H1 (cell line): ENCODE results near the gene RASGRF1. TPM values are rescaled to one million over a fixed set of nuclear protein-coding genes. Genes with fewer than 3 reads are reported as not detected.

Experiments used
- CTCF ChIA-PET: fragments of 300-600 bp; sonication (Branson Sonifier 250); formaldehyde crosslinking; loops from one replicate; lab custom pipeline; 2021; ENCODE audit not compliant: partially characterized antibody; lab: Charles Lee
- POLR2A ChIA-PET: fragments of 300-600 bp; sonication (Branson Sonifier 250); formaldehyde crosslinking; loops from one replicate; lab custom pipeline; 2021; ENCODE audit warnings: inconsistent platforms; ENCODE audit not compliant: partially characterized antibody; lab: Charles Lee
- DNase-seq, 2 experiments: peaks; one replicate each; pipeline versions ENCODE4 v3.0.0 to v3.0.0-alpha.2; 2010 to 2022; ENCODE audit warnings: low spot score in 2 of 2, low read depth in 1 of 2, mixed read lengths in 1 of 2
- FAIRE-seq: peaks from 2 replicates; lab custom pipeline; 2011; peaks lifted over from hg19 to GRCh38; lab: Jason Lieb, UNC
- H2AFZ ChIP-seq: 2 replicates; pipeline ENCODE4 v1.8.1; 2012; ENCODE audit warnings: low read length, inconsistent platforms
- H2AK5ac ChIP-seq: 2 replicates; pipeline ENCODE4 v1.6.1; 2013; ENCODE audit warnings: low read depth, low read length
- H2BK120ac ChIP-seq: replicated peaks from 2 replicates; pipeline ENCODE3; 2013; ENCODE audit warnings: low read depth, low read length, inconsistent platforms
- H2BK12ac ChIP-seq: 2 replicates; pipeline ENCODE4 v1.6.1; 2013; ENCODE audit warnings: low read depth, low read length
- H2BK15ac ChIP-seq: 2 replicates; pipeline ENCODE4 v1.6.1; 2013; ENCODE audit warnings: low read length
- H2BK20ac ChIP-seq: 2 replicates; pipeline ENCODE4 v1.6.1; 2013; ENCODE audit warnings: low read length
- H2BK5ac ChIP-seq: 2 replicates; pipeline ENCODE4 v1.6.1; 2013; ENCODE audit warnings: low read depth, low read length
- H3K14ac ChIP-seq: 2 replicates; pipeline ENCODE4 v1.6.1; 2013; ENCODE audit warnings: inconsistent platforms; ENCODE audit not compliant: insufficient read length
- H3K18ac ChIP-seq: 2 replicates; pipeline ENCODE4 v1.6.1; 2013; ENCODE audit warnings: low read length; ENCODE audit errors: extremely low read depth
- H3K23ac ChIP-seq: 2 replicates; pipeline ENCODE4 v1.6.1; 2013; ENCODE audit warnings: inconsistent platforms; ENCODE audit not compliant: insufficient read length
- H3K23me2 ChIP-seq: 2 replicates; pipeline ENCODE4 v1.6.1; 2013; ENCODE audit warnings: low read depth, low read length
- H3K27ac ChIP-seq: 2 replicates; pipeline ENCODE4 v1.6.1; 2011; ENCODE audit warnings: low read depth, low read length, inconsistent platforms
- H3K27me3 ChIP-seq, 4 experiments: replicated peaks in 1 of 4; 1 replicate in 1 of 4; 2 replicates in 3 of 4; pipeline versions ENCODE4 v1.6.1 to v1.8.1; 2011 to 2013; ENCODE audit warnings: low read length in 3 of 4, mild to moderate bottlenecking in 3 of 4, inconsistent platforms in 2 of 4, mixed read lengths in 2 of 4, moderate library complexity in 1 of 4; ENCODE audit not compliant: control insufficient read depth in 3 of 4, insufficient read depth in 3 of 4; ENCODE audit errors: extremely low read depth in 1 of 4
- H3K36me3 ChIP-seq, 4 experiments: 2 replicates each; pipeline versions ENCODE4 v1.6.1 to v1.8.1; 2011 to 2013; ENCODE audit warnings: mild to moderate bottlenecking in 4 of 4, low read length in 3 of 4, moderate library complexity in 2 of 4, control low read depth in 1 of 4, inconsistent platforms in 1 of 4; ENCODE audit not compliant: insufficient read depth in 4 of 4, control insufficient read depth in 2 of 4
- H3K4ac ChIP-seq: replicated peaks from 2 replicates; pipeline ENCODE3; 2013; ENCODE audit warnings: low read length, low read depth, mixed read lengths, inconsistent platforms; ENCODE audit not compliant: insufficient read length
- H3K4me1 ChIP-seq, 4 experiments: replicated peaks in 1 of 4; 1 replicate in 1 of 4; 2 replicates in 3 of 4; pipeline versions ENCODE4 v1.6.1 to v1.8.1; 2011 to 2013; ENCODE audit warnings: low read length in 3 of 4, inconsistent platforms in 2 of 4, mixed read lengths in 1 of 4; ENCODE audit not compliant: insufficient read depth in 4 of 4, control insufficient read depth in 3 of 4
- H3K4me2 ChIP-seq, 2 experiments: 2 replicates each; pipeline versions ENCODE4 v1.6.1 to v1.8.1; 2011 to 2013; ENCODE audit warnings: low read depth in 2 of 2, low read length in 2 of 2, control low read depth in 1 of 2, inconsistent platforms in 1 of 2, mild to moderate bottlenecking in 1 of 2; ENCODE audit not compliant: insufficient read depth in 1 of 2
- H3K4me3 ChIP-seq, 4 experiments: fragments of 200-600, 300-600 bp in 1 of 4; sonication (generic), shearing (Covaris generic), sonication (Bioruptor Twin) in 1 of 4; 2 replicates each; pipeline versions ENCODE4 v1.5.1 to v1.8.1; 2011 to 2016; ENCODE audit warnings: low read length in 4 of 4, low read depth in 3 of 4, control low read depth in 2 of 4, inconsistent platforms in 2 of 4, mild to moderate bottlenecking in 2 of 4, mixed read lengths in 1 of 4, moderate library complexity in 1 of 4; ENCODE audit not compliant: insufficient read depth in 2 of 4; ENCODE audit errors: extremely low read depth in 1 of 4
- H3K56ac ChIP-seq: replicated peaks from 2 replicates; pipeline ENCODE3; 2013; ENCODE audit warnings: low read depth, mild to moderate bottlenecking, mixed read lengths, low read length, inconsistent platforms; ENCODE audit not compliant: insufficient read length
- H3K79me1 ChIP-seq: 2 replicates; pipeline ENCODE4 v1.6.1; 2013; ENCODE audit warnings: low read depth, low read length, control low read depth
- H3K79me2 ChIP-seq, 2 experiments: 2 replicates each; pipeline versions ENCODE4 v1.6.1 to v1.8.1; 2012 to 2013; ENCODE audit warnings: low read length in 2 of 2, mild to moderate bottlenecking in 2 of 2, inconsistent platforms in 1 of 2; ENCODE audit not compliant: insufficient read depth in 2 of 2, control insufficient read depth in 1 of 2
- H3K9ac ChIP-seq, 4 experiments: replicated peaks in 1 of 4; 1 replicate in 1 of 4; 2 replicates in 3 of 4; pipeline versions ENCODE4 v1.6.1 to v1.8.1; 2011 to 2013; ENCODE audit warnings: low read depth in 3 of 4, low read length in 3 of 4, control low read depth in 2 of 4, mild to moderate bottlenecking in 2 of 4, moderate library complexity in 2 of 4, inconsistent platforms in 1 of 4; ENCODE audit errors: extremely low read depth in 1 of 4
- H3K9me3 ChIP-seq, 2 experiments: 2 replicates each; pipeline versions ENCODE4 v1.6.1 to v1.8.1; 2012 to 2013; ENCODE audit warnings: mild to moderate bottlenecking in 2 of 2, moderate library complexity in 2 of 2, control low read depth in 1 of 2, inconsistent platforms in 1 of 2, low read depth in 1 of 2, low read length in 1 of 2, mixed read lengths in 1 of 2; ENCODE audit not compliant: insufficient read depth in 2 of 2
- H4K20me1 ChIP-seq, 2 experiments: replicated peaks in 1 of 2; 2 replicates each; pipeline versions ENCODE3 to v1.8.1; 2011 to 2013; ENCODE audit warnings: inconsistent platforms in 2 of 2, low read length in 2 of 2, mild to moderate bottlenecking in 1 of 2; ENCODE audit not compliant: insufficient read depth in 2 of 2, control insufficient read depth in 1 of 2
- H4K5ac ChIP-seq: 2 replicates; pipeline ENCODE4 v1.6.1; 2013; ENCODE audit warnings: low read length, low read depth, mixed read lengths, inconsistent platforms; ENCODE audit not compliant: insufficient read length
- H4K8ac ChIP-seq: 2 replicates; pipeline ENCODE4 v1.8.0; 2013; ENCODE audit warnings: mild to moderate bottlenecking, moderate library complexity, low read length, inconsistent platforms; ENCODE audit not compliant: insufficient read depth; ENCODE audit errors: extremely low read depth
- H4K91ac ChIP-seq: replicated peaks from 2 replicates; pipeline ENCODE3; 2013; ENCODE audit warnings: low read length, mixed read lengths, inconsistent platforms; ENCODE audit not compliant: insufficient read length
- CBX5 ChIP-seq: fragments of 300-800, 300-1000 bp; sonication (generic); IDR thresholded peaks from 2 replicates; pipeline ENCODE4 v1.7.1; 2016; ENCODE audit warnings: antibody characterized with exemption, low read length, low read depth
- GABPA ChIP-seq: IDR thresholded peaks from 2 replicates; pipeline ENCODE4 v1.6.1; 2011; ENCODE audit warnings: mild to moderate bottlenecking, low read length, moderate library complexity, borderline replicate concordance; ENCODE audit not compliant: insufficient read depth
- KDM5A ChIP-seq: fragments of 200-600 bp; IDR thresholded peaks from 2 replicates; pipeline ENCODE4 v1.7.1; 2012; ENCODE audit warnings: mild to moderate bottlenecking, low read length, inconsistent platforms, mixed read lengths
- MAFK ChIP-seq: IDR thresholded peaks from 2 replicates; pipeline ENCODE4 v1.6.1; 2012; ENCODE audit warnings: low read depth, mild to moderate bottlenecking, improper control_type of control experiment, low read length
- POLR2A ChIP-seq, 2 experiments: IDR thresholded peaks; 1 replicate in 1 of 2; 2 replicates in 1 of 2; pipeline ENCODE4 v1.6.1; 2011; ENCODE audit warnings: low read depth in 2 of 2, low read length in 2 of 2, mild to moderate bottlenecking in 2 of 2; ENCODE audit errors: control extremely low read depth in 1 of 2
- RBBP5 ChIP-seq: IDR thresholded peaks from 2 replicates; pipeline ENCODE4 v1.7.1; 2012; ENCODE audit warnings: low read depth, mild to moderate bottlenecking, inconsistent platforms, low read length, moderate library complexity, borderline replicate concordance
- RFX5 ChIP-seq: IDR thresholded peaks from 2 replicates; pipeline ENCODE4 v1.6.1; 2011; ENCODE audit warnings: low read depth, low read length, improper control_type of control experiment, borderline replicate concordance
- SP4 ChIP-seq: IDR thresholded peaks from 2 replicates; pipeline ENCODE4 v1.6.1; 2012; ENCODE audit warnings: low read length, inconsistent platforms
- TAF1 ChIP-seq: IDR thresholded peaks from 2 replicates; pipeline ENCODE4 v1.6.1; 2011; ENCODE audit warnings: mild to moderate bottlenecking, low read depth, low read length
- TBP ChIP-seq: IDR thresholded peaks from 2 replicates; pipeline ENCODE4 v1.6.1; 2011; ENCODE audit warnings: low read depth, low read length, improper control_type of control experiment
- WGBS, 2 experiments: shearing (Covaris generic) in 1 of 2; methylation state at CpG; one replicate each; pipeline versions ENCODE4 v1.1.6 to v1.1.7; 2013 to 2015; ENCODE audit warnings: low lambda C conversion rate in 2 of 2, mixed read lengths in 2 of 2, inconsistent platforms in 1 of 2, low coverage in 1 of 2, missing lambda C conversion rate in 1 of 2; ENCODE audit not compliant: insufficient replicate concordance in 2 of 2, insufficient coverage in 1 of 2, insufficient read length in 1 of 2; ENCODE audit errors: extremely low coverage in 1 of 2, missing lambda C conversion rate in 1 of 2; 5-methylcytosine and 5-hydroxymethylcytosine counted together
- polyA plus RNA-seq, 7 experiments: library from polyadenylated mRNA; depleted of rRNA in 3 of 7; stranded (reverse) in 5 of 7; unstranded in 2 of 7; fragments of >200 nt in 5 of 7; fragments of 200-250 nt in 2 of 7; gene quantifications; 1 replicate in 5 of 7; 2 replicates in 1 of 7; 4 replicates in 1 of 7; pipeline versions ENCODE4 v1.2.1 to v1.2.3, GENCODE V29; 2011 to 2013; ENCODE audit warnings: missing spikeins in 2 of 7, mixed read lengths in 2 of 7
- total RNA-seq: library from RNA; stranded (reverse); fragmentation: NEBNext Ultra II Directional; extraction: Animal tissue kit (Norgen Biotek cat#: 25700); gene quantifications from 2 replicates; pipeline ENCODE4 v1.2.1, GENCODE V29; 2021

Gene RASGRF1
- total and polyA plus RNA-seq, 2 of the 8 experiments (the other 6 are each of a cell fraction or from before 2014, with no cell fraction given) = 0.42 to 0.67 TPM

DNA sequence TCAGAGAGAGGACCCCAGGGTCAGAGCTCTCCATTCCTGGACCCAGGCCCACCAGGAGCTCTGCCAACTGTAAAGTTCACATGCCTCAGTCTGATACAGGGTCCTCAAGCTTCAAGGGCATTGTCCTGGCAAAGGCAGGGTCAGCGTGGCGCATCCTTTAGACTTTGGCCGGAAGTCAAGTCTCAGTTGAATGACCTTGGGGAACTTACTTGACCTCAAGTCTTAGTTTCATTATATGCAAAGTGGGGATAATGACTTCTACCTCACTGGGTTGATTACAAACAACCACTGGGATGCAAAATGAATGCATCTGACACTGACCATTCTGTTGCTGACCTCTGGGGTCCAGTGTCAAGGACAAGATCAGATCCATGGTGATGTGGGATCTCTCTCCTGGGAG lies 75.2 kb downstream of the RASGRF1 start:
- Histone ChIP-seq H4K91ac (no peak overlapping the region), H3K56ac (no peak overlapping the region), H3K4me3 (no peak overlapping the region), H2BK12ac (no peak overlapping the region), H3K18ac (no peak overlapping the region), H3K14ac (no peak overlapping the region), H4K20me1 (no peaks in the 10 kb centered on the region), H2BK5ac (no peak overlapping the region), H2BK20ac (no peak overlapping the region), H2BK120ac (no peak overlapping the region), H3K36me3 (no peaks in the 10 kb centered on the region), H3K79me1 (no peaks in the 10 kb centered on the region), H2AK5ac (no peak overlapping the region), H3K27ac (no peak overlapping the region), H3K4me1 (no peaks in the 10 kb centered on the region; a peak in 1 of 7 replicates), H3K4me2 (no peak overlapping the region), H3K9me3 (no peaks in the 10 kb centered on the region), H4K8ac (no peak overlapping the region), H4K5ac (no peak overlapping the region), H3K27me3 (no peaks in the 10 kb centered on the region), H3K9ac (no peak overlapping the region), H3K23me2 (no peaks in the 10 kb centered on the region), H3K23ac (no peak overlapping the region), H2AFZ (no peak overlapping the region), H2BK15ac (no peak overlapping the region), H3K79me2 (no peaks in the 10 kb centered on the region), H3K4ac (no peak overlapping the region)
- FAIRE-seq (no peak), DNase-seq (no peak)
- TF ChIP-seq TBP (no peak), RFX5 (no peak), GABPA (no peak), TAF1 (no peak), SP4 (no peak), KDM5A (no peak), MAFK (no peak), RBBP5 (no peak), POLR2A (IDR thresholded peaks at IDR 0.05; ENCODE audit: control extremely low read depth in 1 of 2, low read depth in 2 of 2, low read length in 2 of 2) (no peak), CBX5 (no peak)
- ChIA-PET CTCF (interaction anchor here (1.1 to 3.4 kb wide), 4 partner anchors 9 to 35 kb away, joined by 3 to 26 read pairs (median 8); no protein-coding TSS in a partner anchor), POLR2A (no interaction called here)
- 98% methylated on average over 3 of the region's 3 CpGs; no CpG with 5 or more reads in 1 of the 2 experiments for WGBS, 2 experiments
